HT1080 (cell line): Measurements from ENCODE around the gene OR6F1. TPM values are rescaled to one million over a fixed set of nuclear protein-coding genes. Genes with fewer than 3 reads are reported as not detected.

Experiments used
- total RNA-seq: library from RNA; depleted of rRNA; stranded (reverse); fragments of >200 nt; shearing (Covaris generic); gene quantifications from 2 replicates; pipeline ENCODE4 v1.2.3, GENCODE V29; 2014; rRNA removed

OR6F1 gene
- total RNA-seq, 1 experiment from 2014 or later, result not detected

Other genes starting within 250 kb of the OR6F1 start
- not detected in 2 replicates for gene OR2C3, start 180.2 kb downstream of the OR6F1 start, total RNA-seq
- gene GCSAML, start 167.5 kb downstream of the OR6F1 start, total RNA-seq, result not detected in 2 replicates
- not detected in 2 replicates for gene OR2G2, start 128.3 kb downstream of the OR6F1 start, total RNA-seq
- not detected in 2 replicates for gene OR2G3, start 111.1 kb downstream of the OR6F1 start, total RNA-seq
- not detected in 2 replicates for gene OR13G1, start 36.9 kb downstream of the OR6F1 start, total RNA-seq
- not detected in 2 replicates for gene OR14K1, start 22.0 kb upstream of the OR6F1 start, total RNA-seq
- not detected in 2 replicates for gene OR14A2, start 31.5 kb upstream of the OR6F1 start, total RNA-seq
- gene OR1C1, start 43.9 kb upstream of the OR6F1 start, total RNA-seq, result not detected in 2 replicates
- gene OR14A16, start 107.5 kb upstream of the OR6F1 start, total RNA-seq, result not detected in 2 replicates
- gene OR11L1, start 125.2 kb upstream of the OR6F1 start, total RNA-seq, result not detected in 2 replicates
- 3.7 and 4.5 TPM in 2 replicates for gene TRIM58, start 140.5 kb upstream of the OR6F1 start, total RNA-seq
- gene OR2W3, start 178.9 kb upstream of the OR6F1 start, total RNA-seq, result 2.0 and 2.2 TPM in 2 replicates
- gene OR2T8, start 203.6 kb upstream of the OR6F1 start, total RNA-seq, result not detected in 2 replicates
- not detected in 2 replicates for gene OR2AJ1, start 208.2 kb upstream of the OR6F1 start, total RNA-seq
- not detected in 2 replicates for gene OR2L8, start 232.2 kb upstream of the OR6F1 start, total RNA-seq
- not detected in 2 replicates for gene OR2AK2, start 248.6 kb upstream of the OR6F1 start, total RNA-seq